PC-9 (cell line): Measurements from ENCODE around the gene MAB21L4. TPM values are rescaled to one million over a fixed set of nuclear protein-coding genes. Genes with fewer than 3 reads are reported as not detected.

Experiments used
- BruUV-seq: library from RNA; stranded (reverse); fragments of 400-500 nt; replicated peaks from 2 replicates; lab custom pipeline; 2021; lab: Mats Ljungman, UMichigan
- CTCF ChIA-PET: fragments of 300-600 bp; sonication (Branson Sonifier 250); formaldehyde crosslinking; loops from one replicate; lab custom pipeline; 2022; ENCODE audit warnings: antibody characterized with exemption; lab: Charles Lee
- POLR2A ChIA-PET: fragments of 300-600 bp; sonication (Branson Sonifier 250); formaldehyde crosslinking; loops from one replicate; lab custom pipeline; 2022; ENCODE audit warnings: antibody characterized with exemption; ENCODE audit not compliant: unreplicated experiment; lab: Charles Lee
- DNase-seq, 2 experiments: peaks; one replicate each; pipeline versions ENCODE4 v3.0.0 to v3.0.0-alpha.2; 2015 to 2022; ENCODE audit warnings: mixed read lengths in 1 of 2
- H2AFZ ChIP-seq: fragments of 200-600 bp; sonication (generic); 2 replicates; pipeline ENCODE4 v1.8.1; 2017; ENCODE audit warnings: antibody characterized with exemption
- H3F3A ChIP-seq: fragments of 200-600 bp; sonication (generic); 2 replicates; pipeline ENCODE4 v1.8.1; 2017; ENCODE audit warnings: antibody characterized with exemption, mild to moderate bottlenecking, low read depth; ENCODE audit not compliant: insufficient read depth
- H3K27ac ChIP-seq: fragments of 200-600 bp; sonication (generic); 2 replicates; pipeline ENCODE4 v1.6.1; 2016; ENCODE audit warnings: mixed run types
- H3K27me3 ChIP-seq: fragments of 200-600 bp; sonication (generic); 2 replicates; pipeline ENCODE4 v1.6.1; 2016; ENCODE audit warnings: low read depth, mixed run types; ENCODE audit not compliant: insufficient read depth
- H3K36me3 ChIP-seq: fragments of 200-600 bp; sonication (generic); 2 replicates; pipeline ENCODE4 v1.6.1; 2016; ENCODE audit warnings: low read depth, mixed run types
- H3K4me1 ChIP-seq: fragments of 200-600 bp; sonication (generic); replicated peaks from 2 replicates; pipeline ENCODE4 v1.6.1; 2016; ENCODE audit warnings: mixed run types; ENCODE audit not compliant: insufficient read depth
- H3K4me2 ChIP-seq: fragments of 200-600 bp; sonication (generic); 2 replicates; pipeline ENCODE4 v1.6.1; 2017; ENCODE audit warnings: mixed run types
- H3K4me3 ChIP-seq: fragments of 200-600 bp; sonication (generic); 2 replicates; pipeline ENCODE4 v1.6.1; 2016; ENCODE audit warnings: mixed run types
- H3K79me2 ChIP-seq: fragments of 200-600 bp; sonication (generic); 2 replicates; pipeline ENCODE4 v1.6.1; 2017; ENCODE audit warnings: low read depth, mixed run types
- H3K9me2 ChIP-seq: fragments of 200-600 bp; sonication (generic); 2 replicates; pipeline ENCODE4 v1.8.1; 2017; ENCODE audit warnings: mild to moderate bottlenecking; ENCODE audit not compliant: insufficient read depth
- H3K9me3 ChIP-seq: fragments of 200-600 bp; sonication (generic); 2 replicates; pipeline ENCODE4 v1.8.1; 2016; ENCODE audit warnings: low read depth; ENCODE audit not compliant: insufficient read depth
- H4K20me1 ChIP-seq: fragments of 200-600 bp; sonication (generic); 2 replicates; pipeline ENCODE4 v1.8.1; 2017; ENCODE audit not compliant: insufficient read depth
- CTCF ChIP-seq: fragments of 200-600 bp; sonication (generic); conservative IDR thresholded peaks from 2 replicates; pipeline ENCODE4 v1.6.1; 2017; ENCODE audit warnings: mixed run types, antibody characterized with exemption, mild to moderate bottlenecking, moderate library complexity
- EZH2 ChIP-seq: fragments of 200-600 bp; sonication (generic); IDR thresholded peaks from 2 replicates; pipeline ENCODE4 v1.8.0; 2017; ENCODE audit warnings: antibody characterized with exemption, low read depth
- intact Hi-C: fragments of 100-400 bp; cut with micrococcal nuclease; formaldehyde crosslinking; loops from one replicate; pipeline ENCODE4 v1.10.0; 2022; ENCODE audit not compliant: unreplicated experiment
- total RNA-seq: library from RNA; stranded (reverse); gene quantifications from 2 replicates; pipeline ENCODE4 v1.2.3, GENCODE V29; 2021

The MAB21L4 gene
- total RNA-seq, 1 experiment from 2014 or later, result 68.8 TPM

GRCh38 chr2:240913810-240914644 lies 18.1 kb upstream of the MAB21L4 start:
- no peaks in the 10 kb centered on the region for H3K36me3 ChIP-seq
- no peak overlapping the region for H3K4me3 ChIP-seq
- no peaks in the 10 kb centered on the region for H3K9me2 ChIP-seq
- CTCF ChIA-PET, result interaction anchor here (0.5 to 2.4 kb wide), 9 partner anchors 16 to 942 kb away, joined by 3 to 11 read pairs (median 4); partner anchors contain the start of gene PPP1R7
- H3K4me1 ChIP-seq, result peaks cover 17% of the 10 kb centered on the region
- no peak overlapping the region for H3K27ac ChIP-seq
- 0 out of 2 replicates have a peak overlapping the region, but pooled peaks have one; percentile 6 for H3K4me2 ChIP-seq
- H2AFZ ChIP-seq, result no peak overlapping the region
- H3F3A ChIP-seq, result no peaks in the 10 kb centered on the region
- POLR2A ChIA-PET, result interaction anchor here (0.7 kb wide), 1 partner anchor 18 kb away, joined by 3 read pairs; the partner anchor contains the start of gene MAB21L4
- no peaks in the 10 kb centered on the region for H3K9me3 ChIP-seq
- intact Hi-C loops, result loop anchor here (2.0 kb wide), 2 partner anchors 19 to 63 kb away; no protein-coding TSS in a partner anchor
- DNase-seq, result peak in 1 of 2 experiments; percentile 65
- no peak for TF ChIP-seq EZH2
- peak; percentile 99 for TF ChIP-seq CTCF
- no peaks in the 10 kb centered on the region for H4K20me1 ChIP-seq
- BruUV-seq, result no TSS peak
- H3K27me3 ChIP-seq, result no peaks in the 10 kb centered on the region
- H3K79me2 ChIP-seq, result no peaks in the 10 kb centered on the region

- Histone ChIP-seq H3F3A (no peaks in the 10 kb centered on the region), H3K4me3 (no peak overlapping the region), H3K27ac (no peak overlapping the region), H3K4me2 (peak overlapping the region; percentile 6; the same call in 1 of the 2 replicates), H3K9me2 (no peaks in the 10 kb centered on the region), H2AFZ (no peak overlapping the region), H3K4me1 (peaks cover 17% of the 10 kb centered on the region), H4K20me1 (no peaks in the 10 kb centered on the region), H3K36me3 (no peaks in the 10 kb centered on the region), H3K27me3 (no peaks in the 10 kb centered on the region), H3K9me3 (no peaks in the 10 kb centered on the region), H3K79me2 (no peaks in the 10 kb centered on the region)
- peak in 1 of 2 experiments; percentile 70 for DNase-seq
- ChIA-PET CTCF (interaction anchor here (0.5 to 2.4 kb wide), 5 partner anchors 15 to 943 kb away, joined by 3 to 11 read pairs (median 5); no protein-coding TSS in a partner anchor), POLR2A (interaction anchor here (0.6 kb wide), 1 partner anchor 164 kb away, joined by 3 read pairs; no protein-coding TSS in a partner anchor)
- BruUV-seq, result no TSS peak
- intact Hi-C loops, result loop anchor here (2.0 kb wide), 1 partner anchor 62 kb away; no protein-coding TSS in a partner anchor
- TF ChIP-seq EZH2 (no peak), CTCF (no peak)
These were observed 17.2 kb upstream of the MAB21L4 start for GRCh38 chr2:240912878-240913809.
